DMS153 treated with DMSO at 0.1 percent for 48 hours (cell line): Measurements from ENCODE around the gene TCEA2.
"Not testable (repeated sequence)": the region's sequence is repeated elsewhere in the genome, so short reads cannot be mapped to it uniquely, and the experiment has no call there.

Experiments used
- DNase-seq: peaks from one replicate; lab custom pipeline; 2025; ENCODE audit not compliant: unreplicated experiment; lab: John Stamatoyannopoulos, UW

Gene TCEA2

DNA sequence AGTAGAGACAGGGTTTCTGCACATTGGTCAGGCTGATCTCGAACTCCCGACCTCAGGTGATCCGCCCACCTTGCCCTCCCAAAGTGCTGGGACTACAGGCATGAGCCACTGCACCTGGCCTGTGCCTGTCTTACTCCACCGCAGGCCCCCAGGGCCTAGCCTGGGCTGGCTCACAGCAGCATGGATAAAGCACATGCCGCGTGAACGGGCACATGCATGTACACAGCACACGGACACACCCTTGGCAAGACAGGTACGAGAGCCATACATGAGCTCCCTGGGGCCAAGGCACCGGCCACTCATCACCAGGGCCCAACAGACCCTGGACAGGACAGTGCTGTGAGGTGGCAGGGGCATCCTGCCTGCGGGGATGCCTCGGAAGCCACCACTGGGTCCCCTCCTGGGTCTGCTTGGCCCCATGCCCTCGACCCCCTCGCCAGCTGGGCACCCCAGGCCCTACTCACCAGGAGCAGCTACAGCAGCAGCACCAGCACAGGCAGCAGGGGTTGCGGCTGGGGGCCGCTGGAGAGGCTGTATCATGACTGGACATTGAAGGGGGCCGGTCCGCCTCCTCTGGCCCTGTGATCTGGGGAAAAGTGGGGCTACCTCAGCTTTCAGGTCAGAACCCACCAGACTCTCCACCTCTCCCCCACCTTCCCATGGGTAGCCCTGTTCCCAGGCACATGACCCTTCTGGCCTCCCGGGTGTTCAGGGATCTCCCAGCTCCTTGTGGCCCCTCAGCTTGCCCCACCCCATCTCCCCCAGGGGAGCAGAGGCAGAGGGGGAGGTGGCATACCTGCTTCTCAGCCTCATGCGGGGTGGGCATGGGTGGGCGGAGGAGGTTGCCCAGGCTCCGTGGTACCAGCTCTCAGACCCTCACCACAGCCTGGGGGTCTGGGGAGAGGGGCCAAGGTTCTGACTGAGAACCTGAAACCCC, 13.3 kb downstream of the TCEA2 start:
- no peak for DNase-seq

DNA sequence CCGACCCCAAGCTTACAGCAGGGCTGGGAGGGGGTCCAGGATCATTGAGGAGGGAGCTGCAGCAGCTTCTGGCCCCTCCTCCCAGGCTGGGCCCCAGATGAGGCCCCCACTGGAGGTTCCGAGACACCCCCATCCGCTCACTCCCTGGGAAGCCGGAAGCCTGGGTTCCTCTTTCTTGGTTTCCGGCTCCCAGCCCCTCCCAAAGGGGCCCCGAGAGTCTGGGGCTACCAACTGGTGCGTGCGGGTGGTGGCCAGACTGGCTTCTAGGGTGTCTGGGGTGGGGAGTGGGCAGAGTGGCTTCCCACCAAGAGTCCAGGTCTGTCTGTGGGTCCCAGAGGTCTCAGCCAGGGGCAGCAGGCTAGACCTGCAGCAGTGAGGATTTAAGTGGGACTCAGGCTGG, 14.1 kb downstream of the TCEA2 start:
- DNase-seq: no peak

DNA sequence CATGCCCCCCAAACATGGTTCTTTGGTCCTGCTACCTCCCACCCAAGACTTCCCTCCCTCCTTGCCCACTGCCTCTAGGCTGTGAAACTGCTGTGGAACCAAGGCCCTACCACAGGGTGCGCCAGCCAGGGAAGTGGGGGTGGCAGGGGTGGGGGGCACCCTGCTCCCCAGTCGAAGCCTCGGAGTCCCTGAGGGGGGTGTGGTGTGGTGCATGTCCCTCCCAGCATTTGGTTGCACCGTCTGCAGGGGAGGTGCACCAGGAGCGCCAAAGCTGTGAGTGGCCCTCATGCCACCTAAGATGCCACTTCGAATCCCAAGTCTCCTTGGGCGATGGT, 14.5 kb downstream of the TCEA2 start:
- DNase-seq: no peak

DNA sequence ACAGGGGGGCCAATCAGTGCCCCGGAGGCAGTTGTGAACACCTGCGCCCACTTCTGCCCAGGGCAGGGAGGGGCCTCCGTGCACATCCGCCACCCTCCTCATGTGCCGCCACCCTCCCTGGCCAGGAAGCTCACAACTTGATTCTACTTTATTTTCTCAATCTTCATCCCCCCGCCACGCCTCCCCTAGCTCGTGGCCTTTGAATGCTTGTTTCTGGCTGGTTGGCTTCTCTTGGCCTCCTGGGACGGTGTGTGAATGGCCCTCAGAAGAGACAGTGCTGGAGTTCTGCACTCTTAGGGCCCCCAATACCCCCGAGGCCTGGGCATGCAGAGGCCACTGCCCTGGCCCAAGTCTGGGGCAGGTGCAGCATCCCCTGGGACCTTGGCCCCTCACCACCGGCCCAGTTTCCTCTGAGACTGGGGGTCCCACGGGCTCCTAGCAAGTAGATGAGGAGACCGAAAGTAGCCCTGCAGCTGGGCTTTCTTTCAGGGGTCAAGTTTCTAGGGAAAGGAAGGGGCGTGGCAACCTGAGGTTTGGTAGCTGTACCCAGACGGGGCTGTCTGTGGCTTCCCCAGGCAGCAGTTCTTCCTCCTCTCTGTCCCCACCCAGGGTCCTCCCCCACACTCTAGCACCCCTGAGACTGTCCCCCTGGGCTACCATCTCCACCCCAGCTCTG, 15.0 kb downstream of the TCEA2 start:
- no peak for DNase-seq

DNA sequence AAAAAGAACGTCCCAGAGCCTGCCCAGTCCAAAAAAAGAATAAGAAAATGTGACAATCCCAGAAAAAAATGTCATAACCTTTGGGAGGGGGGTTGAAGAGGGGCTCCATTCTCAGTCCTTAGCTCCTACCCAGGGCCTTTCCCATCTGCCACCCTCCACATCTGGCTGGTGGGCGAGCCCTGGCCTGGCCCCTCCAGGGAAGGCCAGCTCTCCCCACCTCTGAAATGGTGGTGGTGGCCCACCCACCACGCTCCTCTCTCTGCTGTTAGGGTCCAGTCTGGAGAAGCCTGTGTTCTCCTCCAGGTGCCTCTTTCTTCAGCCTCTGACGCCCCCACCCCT, 15.9 kb downstream of the TCEA2 start:
- DNase-seq: no peak

DNA sequence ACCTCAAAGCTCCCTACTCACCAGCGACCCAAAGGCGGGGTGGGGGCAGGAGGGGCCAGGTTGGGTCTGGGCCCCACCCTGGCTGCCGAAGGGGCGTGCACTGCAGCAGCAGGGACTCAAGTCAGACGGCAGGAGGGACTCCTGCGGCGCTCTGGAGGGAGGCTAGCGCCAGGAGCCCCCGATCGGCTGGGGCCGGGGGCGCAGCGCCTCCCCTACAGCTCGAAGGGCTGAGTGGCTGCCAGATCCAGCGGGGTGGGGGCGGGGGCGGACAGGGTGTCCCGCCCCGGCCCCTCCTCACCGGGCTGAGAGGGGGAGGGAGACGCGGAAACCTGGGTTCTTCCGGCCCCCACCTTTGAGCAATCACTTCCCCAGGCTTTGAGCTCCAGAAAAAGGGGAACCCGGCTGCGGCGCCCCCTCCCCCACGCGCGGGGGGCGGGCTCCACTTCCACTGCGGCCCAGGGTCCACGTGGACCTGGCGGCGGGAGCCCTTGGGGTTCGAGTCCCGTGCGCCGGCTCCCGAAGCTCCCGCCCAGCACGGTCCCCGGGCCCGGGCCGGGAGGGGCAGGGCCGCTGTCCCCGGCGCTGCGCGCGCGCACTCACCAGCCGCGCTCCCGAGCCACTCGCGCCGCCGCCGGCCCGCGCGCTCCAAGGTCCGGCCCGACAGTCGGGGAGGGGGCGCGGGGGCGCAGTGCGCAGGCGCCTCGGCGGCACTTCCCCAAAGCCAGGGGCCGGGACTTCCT, 16.4 kb downstream of the TCEA2 start, which contains the start of gene RGS19:
RGS19 (minus strand) TSS at position 246 of the 740 bp plus-strand sequence. CDS start 2,632 bp downstream, outside the sequence.
- peak; percentile 7 for DNase-seq

DNA sequence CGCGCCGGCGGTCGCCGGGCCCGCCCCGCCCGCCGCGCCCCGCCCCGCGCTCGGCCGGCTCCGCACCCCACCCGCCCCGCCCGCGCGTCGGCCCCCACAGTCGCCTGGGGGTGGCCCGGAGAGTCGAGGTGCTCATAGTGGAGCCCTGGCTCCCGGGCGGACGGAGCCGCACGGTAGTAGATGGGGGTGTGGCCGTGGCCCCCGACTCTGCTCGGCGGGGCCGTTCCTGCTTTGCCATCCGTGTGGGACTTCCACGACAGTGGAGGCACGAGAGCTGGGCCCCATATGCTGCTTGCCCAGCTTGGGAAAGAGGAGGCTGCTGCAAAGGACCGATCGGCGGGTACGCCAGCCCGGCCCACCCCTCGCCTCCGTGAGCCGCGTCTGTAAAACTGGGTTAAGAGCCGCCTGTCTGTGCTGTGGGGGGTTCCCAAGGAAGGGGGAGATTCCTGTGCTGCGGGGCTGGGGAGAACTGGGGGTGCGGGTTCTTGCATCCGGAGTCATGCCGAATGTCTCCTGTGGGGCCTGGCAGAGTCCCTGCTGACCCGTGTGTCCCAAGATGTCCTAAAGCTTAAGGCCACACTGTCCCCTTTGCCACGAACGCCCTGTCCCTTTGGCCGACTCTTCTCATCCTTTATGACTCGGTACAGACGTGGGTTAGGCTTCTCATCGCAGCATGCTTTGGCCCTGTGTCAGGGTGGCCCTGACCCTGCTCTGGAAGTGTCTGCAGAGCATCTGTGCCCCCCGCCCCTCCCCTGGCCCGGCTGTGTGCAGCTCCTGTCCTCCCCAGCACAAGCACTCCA, 17.2 kb downstream of the TCEA2 start, which contains the start of gene OPRL1:
OPRL1 (plus strand) TSS at position 70 of the 800 bp plus-strand sequence. CDS start 12,639 bp downstream, outside the sequence.
- DNase-seq: no peak

DNA sequence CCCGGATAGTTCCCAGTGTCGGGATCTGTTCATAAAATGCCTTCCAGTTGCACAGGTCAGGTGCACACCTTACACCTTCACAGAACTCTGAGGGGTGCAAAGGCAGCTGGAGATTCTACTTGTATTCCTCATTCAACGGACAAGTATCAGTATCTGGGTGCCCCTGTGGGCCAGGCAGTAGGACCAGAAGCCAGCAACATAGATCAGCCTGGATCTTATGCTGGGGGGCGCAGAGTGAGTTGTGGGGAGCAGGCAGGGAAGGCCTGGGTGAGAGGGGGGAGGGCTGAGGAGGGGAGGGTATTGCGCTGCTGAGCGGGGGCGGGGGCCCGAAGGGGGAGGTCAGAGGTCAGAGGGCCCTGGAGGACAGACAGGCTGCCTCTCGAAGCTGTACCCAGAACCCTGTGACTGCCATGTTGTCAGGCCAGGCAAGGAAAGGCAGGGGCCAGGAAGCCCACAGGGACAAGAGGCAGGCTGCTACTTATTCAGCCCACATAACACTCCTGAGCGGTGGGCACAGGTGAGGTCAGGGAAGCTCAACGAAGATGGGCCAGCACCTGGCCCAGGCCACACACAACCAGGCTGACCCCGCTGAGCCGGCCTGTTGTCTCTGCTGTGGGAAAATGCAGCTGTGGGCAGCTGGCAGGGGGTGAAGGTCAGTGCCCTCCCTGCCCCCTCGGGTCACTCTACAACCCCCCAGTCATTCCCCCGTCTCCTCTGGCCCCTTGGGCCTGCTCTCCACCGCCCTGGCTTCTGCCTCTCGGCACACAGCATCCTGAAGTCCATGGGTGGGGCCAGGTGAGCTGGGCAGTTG, 18.0 kb downstream of the TCEA2 start:
- DNase-seq: no peak

DNA sequence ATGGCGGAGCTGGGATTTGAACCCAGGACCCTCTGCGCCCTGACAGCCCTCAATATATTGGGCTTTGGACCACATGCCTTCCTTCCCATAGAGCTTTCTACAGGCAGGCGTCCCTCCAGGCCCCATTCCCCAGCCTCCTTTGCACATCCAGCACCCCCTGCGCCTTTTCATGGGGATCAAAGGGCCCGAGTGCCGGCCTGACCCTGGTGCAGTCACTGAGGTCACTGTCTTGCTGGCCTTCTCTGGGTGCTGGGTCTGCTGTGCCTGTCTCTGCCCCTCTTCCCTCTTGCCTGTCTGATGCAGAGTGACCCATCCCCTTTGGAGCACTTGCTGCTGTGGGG, 18.6 kb downstream of the TCEA2 start:
- DNase-seq: no peak

DNA sequence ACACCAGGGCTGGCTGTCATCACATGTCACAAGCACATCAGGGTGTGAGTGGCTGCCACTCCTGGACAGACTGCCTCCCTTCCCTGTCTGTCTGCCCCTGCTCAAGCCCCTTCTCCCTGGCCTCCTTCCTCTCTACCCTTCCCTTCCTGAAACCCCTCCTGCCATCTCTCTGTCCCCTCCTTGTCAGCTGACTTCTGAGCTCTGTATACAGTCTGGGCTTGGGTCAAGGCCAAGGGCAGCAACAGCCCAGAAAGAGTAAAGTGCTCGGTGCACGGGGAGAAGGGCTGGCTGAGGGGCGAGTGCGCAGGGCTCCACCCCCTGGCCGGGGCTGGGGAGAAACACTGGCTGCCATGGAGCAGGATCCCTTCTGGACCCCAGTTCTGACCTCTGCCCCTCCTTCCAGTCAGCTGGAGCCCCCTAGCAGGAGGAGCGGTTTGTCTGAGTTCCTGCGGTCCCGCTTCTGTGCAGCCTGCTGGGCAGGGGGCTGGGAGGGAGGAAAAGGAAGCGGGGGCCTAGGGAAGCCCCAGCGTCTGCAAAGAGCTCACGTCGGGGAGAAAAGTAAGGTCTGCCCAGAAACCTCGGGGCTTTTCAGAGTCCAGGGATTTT, 19.2 kb downstream of the TCEA2 start:
- DNase-seq: no peak

DNA sequence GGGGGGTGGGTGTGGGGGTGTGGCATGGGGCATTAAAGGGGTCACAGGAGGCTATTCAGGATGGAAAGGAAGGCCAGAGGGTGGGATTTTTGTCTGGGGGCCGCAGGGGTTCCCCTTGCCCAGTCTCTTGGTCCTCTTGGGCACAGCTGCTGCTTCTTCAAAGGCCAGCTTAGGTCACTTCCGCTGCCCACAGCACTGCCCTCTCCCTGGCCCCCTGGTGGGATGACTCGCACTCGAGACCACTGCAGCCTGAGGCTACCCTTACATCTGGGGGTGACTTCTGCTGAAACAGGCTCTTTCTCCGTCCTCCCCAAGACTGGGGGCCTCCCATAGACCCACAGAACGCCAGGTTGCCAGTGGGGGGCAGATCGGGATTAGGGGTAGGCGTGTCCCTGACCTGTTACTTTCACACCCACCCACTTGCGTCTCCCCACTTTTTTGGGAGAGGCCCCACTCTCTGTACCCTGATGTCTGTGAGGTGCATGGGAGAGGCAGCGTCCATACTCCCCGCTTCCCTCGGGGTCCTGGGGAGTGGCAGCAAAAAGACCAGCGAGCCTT, 19.9 kb downstream of the TCEA2 start:
- no peak for DNase-seq

DNA sequence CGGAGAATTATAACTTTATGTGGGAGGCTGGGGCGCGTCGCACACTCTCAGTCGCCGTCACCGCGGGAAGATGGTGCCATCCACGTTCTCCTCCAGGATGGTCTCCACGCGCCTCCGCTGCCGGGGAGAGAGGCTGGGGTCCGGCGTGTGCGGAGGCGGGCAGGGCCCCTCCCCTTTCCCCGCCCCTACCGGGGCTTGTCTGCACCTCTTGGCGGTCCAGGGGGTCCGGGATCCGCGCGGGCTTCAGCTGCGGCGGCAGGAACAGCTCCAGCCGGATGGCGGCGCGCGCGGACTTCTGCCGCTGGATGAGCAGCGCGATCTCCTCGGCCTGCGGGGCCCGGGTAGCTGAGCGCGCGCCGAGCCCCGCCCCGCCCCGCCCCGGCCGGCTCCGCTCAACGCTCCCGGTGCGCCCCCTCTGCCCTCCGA, 20.4 kb downstream of the TCEA2 start:
- peak; percentile 49 for DNase-seq

DNA sequence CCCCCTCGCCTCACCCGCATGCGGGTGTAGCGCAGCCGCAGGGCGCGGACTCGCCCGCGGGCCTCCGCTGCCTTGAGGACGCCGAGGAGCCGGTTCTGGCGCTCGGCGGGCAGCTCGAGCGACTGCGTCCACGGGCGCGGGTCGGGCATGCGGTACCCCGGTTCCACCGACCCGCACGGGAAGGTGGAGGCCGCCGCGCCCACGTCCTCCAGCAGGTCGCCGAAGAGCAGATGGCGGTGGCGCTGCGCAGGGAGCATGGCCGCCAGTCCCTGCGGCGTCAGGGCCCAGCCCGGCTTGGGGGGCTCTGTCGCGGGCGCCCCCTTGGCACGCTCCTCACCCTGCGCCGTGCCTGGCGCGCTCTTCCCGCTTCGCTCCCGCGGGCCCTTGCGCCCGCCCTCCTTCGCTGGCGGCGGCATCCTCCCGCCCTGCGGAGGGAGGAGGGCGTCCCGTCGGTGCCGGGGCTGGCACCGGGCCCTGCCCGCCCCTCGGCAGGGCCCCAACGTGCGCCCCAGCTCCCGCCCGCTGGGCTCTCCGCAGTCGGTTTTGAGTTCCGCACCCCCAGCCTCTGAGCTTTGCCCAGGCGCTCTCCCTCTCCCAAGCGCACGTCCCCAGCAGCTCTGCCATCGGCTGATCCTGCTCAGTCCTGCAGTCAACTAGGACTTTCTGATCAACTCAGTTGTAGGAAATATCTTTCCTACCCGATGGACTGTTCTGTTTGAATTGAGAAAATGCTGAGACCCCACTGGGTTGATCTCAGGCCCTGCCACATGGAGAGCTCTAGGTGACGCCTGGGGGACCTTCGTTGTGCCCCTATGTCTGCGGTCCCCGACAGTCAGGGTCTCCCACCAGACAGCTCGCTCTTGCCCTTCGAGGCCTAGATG, 21.0 kb downstream of the TCEA2 start, which contains the start of gene LKAAEAR1:
LKAAEAR1 (minus strand) TSS at position 595 of the 881 bp plus-strand sequence; CDS start at position 416, 179 bp downstream.
- no peak for DNase-seq

DNA sequence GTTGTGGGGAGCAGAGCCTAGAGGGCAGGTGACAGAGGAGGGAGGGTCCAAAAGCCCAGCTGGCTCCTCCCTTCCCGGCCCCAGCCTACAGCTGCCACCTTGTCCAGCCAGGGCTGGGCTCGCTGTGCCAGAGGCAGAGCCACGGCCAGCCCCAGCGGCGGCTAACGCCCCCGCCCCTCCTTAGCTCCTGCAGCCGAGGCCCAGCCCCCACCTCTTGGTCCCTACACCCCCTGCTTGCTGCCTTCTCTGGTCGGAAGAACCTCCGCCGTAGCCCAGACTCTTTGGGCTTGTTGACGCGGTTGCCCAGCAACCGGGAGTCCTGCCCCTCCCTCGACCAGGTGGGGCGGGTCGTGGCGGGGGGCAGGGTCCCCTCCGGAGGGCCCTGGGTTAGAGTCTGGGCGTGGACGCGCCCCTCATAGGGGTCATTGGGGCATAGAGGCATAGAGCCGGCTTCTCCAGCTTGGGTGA, 21.7 kb downstream of the TCEA2 start:
- DNase-seq: no peak

DNA sequence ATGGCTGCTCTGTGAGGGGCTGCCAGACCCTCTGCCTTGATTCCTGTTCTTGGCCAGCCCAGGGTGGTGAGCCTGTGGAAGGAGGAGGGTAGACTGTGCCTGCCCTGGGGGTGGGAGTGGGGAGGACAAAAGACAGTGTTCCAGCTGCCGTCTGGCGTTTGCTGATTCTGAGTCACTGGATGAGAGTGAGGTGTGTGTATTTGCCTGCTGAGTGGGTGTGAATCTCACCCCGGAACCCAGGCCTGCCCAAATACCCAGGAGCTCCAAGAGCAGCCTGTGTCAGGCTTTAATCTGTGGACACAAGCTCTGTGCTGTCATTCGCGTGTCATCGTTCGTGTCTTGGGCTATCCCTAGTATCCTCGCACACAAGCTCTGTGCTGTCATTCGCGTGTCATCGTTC, 23.8 kb downstream of the TCEA2 start:
- DNase-seq: no peak

DNA sequence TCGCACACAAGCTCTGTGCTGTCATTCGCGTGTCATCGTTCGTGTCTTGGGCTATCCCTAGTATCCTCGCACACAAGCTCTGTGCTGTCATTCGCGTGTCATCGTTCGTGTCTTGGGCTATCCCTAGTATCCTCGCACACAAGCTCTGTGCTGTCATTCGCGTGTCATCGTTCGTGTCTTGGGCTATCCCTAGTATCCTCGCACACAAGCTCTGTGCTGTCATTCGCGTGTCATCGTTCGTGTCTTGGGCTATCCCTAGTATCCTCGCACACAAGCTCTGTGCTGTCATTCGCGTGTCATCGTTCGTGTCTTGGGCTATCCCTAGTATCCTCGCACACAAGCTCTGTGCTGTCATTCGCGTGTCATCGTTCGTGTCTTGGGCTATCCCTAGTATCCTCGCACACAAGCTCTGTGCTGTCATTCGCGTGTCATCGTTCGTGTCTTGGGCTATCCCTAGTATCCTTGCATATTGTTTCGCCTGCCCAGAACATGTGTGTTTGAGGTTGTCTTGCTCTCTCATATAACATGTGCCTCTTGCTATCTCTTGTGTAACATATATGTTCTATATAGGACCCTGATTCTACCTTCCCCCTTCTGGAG, 24.3 kb downstream of the TCEA2 start:
- DNase-seq: not testable (repeated sequence)

DNA sequence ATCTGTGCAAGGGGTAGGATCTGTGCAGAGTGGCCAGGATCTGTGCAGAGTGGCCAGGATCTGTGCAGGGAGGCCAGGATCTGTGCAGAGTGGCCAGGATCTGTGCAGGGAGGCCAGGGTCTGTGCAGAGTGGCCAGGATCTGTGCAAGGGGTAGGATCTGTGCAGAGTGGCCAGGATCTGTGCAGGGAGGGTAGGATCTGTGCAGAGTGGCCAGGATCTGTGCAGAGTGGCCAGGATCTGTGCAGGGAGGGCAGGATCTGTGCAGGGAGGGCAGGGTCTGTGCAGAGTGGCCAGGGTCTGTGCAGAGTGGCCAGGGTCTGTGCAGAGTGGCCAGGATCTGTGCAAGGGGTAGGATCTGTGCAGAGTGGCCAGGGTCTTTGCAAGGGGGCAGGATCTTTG, 25.6 kb downstream of the TCEA2 start:
- DNase-seq: not testable (repeated sequence)

DNA sequence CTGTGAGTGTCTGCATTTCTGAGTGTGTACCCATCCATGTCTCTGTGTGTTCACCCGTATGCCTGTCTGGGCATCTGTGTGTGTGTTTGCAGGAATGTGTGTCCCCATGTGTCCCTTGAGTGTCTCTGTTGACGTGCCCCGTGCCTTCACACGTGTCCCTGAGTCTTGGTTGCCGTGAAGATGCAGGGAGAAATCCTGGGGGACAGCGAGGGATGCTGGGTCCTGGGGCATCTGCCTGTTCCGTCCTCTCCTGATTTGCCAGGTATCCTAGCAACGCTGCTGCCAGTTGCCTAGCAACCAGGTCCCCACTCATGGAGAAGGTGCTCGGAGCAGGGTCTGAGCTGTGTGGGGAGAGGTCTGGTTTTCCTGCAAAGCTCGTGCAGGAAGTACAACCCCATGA, 27.2 kb downstream of the TCEA2 start:
- DNase-seq: no peak
